NCI-H1436 (cell line): ENCODE data around the gene PDE4D.
"Not testable (repeated sequence)": the region's sequence is repeated elsewhere in the genome, so short reads cannot be mapped to it uniquely, and the experiment has no call there.

Experiments used
- DNase-seq: peaks from one replicate; lab custom pipeline; 2025; lab: John Stamatoyannopoulos, UW

PDE4D gene

DNA sequence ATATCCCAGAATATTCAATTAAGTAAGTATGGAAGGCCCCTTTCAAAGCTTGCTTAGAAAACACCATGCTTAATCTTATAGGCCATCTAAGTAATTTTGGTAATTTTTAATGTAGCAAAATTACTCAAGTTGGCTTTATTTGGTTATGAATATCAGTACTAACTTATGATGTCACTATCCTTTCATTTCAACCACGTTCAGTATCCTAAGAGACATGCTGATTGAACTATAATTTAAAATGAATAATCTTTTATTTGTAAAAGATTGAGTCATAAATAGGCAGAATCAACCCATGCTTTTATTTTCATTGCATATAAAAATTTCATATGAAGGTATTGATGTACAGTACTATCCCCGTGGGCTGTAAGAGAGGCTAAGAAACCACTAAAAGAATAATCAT lies 923.7 kb downstream of the PDE4D start:
- no peak for DNase-seq

DNA sequence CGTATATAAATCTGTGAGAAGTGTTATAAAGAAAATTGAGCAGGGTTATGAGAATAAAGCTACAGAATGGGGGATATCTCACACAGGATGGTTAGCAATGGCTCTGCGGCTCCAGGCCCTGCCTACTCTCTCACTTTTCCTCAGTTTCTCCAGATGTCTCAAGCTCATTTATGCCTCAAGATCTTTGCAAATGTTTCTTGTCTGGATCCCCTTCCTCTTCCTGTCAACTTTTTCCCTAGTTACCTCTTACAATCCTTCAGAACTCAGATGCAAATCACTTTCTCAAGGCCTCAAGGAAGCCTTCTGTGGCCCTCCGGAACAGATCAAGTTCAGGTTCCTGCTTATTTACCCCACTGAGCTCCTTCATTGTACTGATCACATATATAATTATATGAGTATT lies 924.3 kb downstream of the PDE4D start:
- DNase-seq: no peak

DNA sequence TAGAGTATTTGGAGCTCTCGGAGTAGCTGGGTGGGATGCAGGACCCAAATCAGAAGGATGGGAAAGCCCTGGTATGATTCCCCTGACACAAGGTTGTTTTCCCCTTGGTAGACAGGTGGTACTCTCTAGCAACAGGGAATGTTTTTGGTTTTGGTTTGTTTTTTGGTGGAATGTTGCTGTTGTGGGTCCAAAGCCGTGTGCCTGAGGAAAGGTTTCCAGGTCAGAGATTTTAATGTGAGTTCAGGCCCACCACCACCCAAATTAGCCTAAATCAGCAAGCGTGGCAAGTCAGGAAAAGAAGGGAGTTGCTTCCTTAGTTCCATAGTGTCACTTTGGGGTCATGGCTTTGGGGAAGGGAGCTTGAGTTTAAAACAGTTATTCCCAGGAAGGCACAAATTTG lies 925.2 kb downstream of the PDE4D start:
- no peak for DNase-seq

DNA sequence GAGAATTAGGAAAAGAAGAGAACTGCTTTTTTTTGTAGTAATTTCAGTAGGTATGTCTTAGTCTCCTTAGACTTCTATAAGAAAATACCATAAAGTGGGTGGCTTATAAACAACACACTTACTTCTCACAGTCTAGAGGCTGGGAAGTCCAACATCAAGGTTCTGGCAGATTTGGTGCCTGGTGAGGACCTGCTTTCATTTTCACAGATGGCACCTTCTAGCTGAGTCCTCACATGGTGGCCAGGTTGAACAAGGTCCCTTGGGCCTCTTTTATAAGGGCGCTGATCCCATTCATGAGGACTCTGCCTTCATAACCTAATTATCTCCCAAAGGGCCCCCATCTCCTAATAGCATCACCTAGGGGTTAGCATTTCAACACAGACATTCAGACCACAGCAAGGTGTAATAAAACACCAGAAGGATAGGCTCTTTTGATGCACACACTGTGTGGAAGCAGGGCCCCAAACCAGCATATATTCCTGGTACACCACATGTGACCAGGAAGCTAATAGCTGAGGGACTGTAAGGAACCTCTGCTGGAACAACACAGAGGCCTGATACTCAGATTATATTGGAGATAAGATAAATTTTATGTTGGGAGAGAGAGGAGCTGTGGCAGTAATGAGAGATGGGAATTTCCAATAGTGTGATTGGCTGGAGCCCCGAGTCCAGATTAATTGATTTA lies 925.8 kb downstream of the PDE4D start:
- DNase-seq: no peak

DNA sequence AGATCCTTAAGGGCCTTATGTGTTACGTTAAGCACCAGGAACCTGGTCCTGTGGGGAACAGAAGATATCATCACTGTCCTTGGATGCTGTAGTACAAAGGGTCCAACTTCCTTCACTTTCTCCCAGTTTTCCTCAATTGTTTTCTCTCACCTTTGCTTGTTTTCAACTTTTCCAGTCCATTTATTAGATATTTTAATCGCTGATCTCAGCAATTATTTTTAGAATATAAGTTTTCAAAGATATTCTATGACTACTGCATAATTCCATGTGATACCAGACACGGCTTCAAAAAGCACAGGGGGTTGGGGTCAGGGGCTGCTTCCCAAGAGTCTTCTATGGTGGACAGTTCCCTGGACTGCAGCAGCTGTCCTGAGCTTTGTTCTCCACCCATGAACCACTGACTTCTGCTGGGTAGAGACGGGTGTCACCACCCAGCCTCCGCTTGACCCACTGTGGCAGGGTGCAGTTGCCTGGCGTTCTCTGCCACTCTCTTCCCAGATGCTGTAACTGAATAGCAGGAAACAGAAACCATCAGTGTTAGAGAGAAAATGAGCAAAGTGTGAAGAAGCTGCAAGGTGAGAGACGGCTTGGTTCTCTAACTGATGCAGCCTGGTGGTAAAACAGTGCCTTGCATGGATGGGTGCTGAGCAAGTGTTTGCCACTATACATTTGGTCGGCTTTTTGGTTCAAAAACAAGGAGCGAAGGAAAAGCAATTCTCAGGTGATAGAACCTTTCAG lies 927.7 kb downstream of the PDE4D start:
- no peak for DNase-seq

DNA sequence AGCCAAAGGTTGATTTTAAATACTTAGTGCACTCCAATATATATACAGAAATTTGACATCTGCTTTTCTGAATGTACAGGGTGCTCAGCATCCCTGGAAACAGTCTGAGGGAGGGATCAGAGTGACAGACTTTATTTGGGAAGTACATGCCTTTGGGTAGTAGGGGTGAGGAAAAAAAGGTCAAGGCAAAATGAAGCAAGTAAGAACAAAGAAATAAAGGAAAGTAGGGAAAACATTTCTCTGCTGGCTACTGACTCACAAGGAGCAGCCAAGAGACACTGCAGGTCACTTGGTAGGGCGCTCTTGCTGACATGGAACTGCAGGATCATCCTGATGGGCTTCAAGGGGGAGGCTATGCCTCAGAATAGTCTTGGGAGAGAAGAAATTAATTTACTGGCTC lies 929.7 kb downstream of the PDE4D start:
- no peak for DNase-seq

DNA sequence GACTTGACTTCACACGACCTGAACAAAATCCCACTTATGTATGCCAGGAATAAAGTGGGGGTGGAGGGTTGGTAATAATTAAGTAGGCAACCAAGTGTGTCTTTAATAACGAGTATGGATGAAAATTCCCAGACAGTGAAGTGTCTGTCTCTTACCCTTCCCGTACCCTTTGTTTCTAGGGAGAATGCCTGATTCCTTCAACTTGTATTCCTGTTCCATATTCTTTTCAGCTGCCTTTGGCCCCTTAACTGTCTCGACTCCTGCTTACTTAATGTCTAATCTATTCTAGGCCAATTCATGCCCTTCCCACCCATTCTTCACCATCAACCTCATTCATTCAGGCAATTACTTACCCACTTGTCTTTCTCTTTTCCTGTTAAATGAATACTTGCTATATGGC lies 930.2 kb downstream of the PDE4D start:
- DNase-seq: no peak

DNA sequence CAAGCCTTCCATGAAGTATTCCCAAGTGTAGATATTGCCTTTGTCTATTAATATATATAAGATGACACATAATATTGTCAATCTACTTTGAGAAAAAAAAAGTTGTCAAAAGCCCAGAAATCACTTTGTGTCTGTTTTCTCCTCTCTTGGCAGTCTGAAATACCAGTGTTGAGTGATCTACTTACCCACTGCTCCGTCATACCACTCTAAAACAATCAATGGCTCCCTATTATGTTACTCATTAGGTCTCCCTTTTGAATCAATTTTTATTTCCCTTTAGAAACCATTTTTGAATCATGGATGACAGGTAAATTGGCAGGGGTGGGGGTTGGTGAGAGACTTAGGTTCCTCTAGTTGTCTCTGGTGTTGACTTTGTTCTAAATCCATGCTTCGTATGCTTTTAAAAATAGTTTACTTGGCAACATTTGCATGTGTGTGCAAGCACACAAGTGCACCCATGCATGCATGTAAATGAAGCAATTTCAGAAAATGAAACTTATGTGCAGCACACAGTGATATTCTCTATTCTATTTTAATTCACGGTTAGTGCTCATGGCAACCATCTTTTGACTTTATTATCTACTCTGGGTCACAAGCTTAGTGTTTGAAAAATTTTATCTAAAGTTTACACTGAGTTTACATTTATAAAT lies 931.8 kb downstream of the PDE4D start:
- no peak for DNase-seq

DNA sequence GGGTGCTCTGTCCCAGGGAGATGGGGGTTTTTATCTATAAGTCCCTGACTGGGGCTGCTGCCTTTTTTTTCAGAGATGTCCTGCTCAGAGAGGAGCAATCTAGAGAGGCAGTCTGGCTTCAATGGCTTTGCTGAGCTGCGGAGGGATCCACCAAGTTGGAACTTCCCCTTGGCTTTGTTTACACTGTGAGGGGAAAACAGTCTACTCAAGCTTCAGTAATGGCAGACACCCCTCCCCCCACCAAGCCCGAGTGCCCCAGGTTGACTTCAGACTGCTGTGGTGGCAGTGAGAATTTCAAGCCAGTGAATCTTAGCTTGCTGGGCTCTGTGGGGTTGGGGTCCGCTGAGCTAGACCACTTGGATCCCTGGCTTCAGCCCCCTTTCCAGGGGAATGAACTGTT lies 934.8 kb downstream of the PDE4D start:
- DNase-seq: no peak

DNA sequence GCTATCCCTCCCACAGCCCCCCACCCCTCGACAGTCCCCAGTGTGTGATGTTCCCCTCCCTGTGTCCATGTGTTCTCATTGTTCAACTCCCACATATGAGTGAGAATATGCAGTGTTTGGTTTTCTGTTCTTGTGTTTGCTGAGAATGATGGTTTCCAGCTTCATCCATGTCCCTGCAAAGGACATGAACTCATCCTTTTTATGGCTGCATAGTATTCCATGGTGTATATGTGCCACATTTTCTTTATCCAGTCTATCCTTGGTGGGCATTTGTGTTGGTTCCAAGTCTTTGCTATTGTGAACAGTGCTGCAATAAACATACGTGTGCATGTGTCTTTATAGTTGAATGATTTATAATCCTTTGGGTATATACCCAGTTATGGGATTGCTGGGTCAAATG lies 940.3 kb downstream of the PDE4D start:
- not testable (repeated sequence) for DNase-seq

DNA sequence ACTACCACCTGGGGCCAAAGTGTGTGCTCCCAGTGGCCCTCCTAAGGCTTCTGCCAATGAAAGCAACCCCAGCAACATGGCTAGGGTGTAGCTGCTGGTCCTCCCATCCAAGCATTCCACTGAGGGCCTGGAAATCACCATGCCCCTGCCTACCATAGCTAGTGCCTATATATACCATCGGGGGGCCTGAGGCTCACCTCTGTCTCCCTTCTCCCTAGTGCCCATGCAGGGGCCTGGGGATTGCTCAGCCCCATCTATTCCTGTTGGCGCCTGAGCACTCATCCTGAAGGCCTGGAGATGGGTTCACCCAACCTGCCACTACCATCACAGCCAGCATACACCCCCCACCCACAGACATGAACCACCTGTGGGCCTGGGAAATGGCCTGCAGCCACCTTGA lies 943.3 kb downstream of the PDE4D start:
- no peak for DNase-seq

DNA sequence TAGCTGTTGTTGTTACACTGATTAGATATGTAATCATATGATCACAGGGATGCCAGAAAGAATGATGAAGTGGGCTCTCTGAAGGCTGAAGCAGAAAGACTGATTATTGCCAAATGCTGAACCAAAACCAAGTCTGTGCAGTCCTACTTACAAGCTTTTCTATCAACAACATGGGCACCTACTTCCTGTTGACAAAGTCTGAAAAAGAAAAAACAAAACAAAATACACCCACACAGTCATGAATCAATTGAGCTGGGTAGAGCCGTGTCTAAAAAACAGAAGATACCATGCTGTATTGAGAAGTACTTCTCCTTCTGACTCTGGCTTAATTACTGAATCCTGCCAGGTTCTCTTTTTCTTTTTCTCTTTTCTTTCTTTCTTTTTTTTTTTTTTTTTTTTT lies 947.3 kb downstream of the PDE4D start:
- DNase-seq: no peak

DNA sequence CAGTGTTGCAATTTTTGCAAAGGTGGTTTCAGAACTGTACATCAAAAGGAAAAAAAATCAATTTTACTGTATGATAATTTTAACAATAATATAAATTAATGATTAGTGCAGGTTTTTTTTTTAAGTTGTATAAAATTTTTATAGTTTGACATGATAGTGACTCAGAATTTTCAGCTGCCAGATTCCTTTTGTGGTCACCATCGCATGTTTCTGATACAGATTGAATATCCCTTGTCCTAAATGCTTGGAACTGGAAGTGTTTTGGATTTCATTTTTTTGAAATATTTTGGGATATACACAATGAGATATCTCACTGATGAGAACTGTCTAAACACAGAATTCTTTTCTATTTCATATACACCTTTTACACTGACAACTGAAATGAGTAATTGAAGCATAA lies 949.3 kb downstream of the PDE4D start:
- no peak for DNase-seq

DNA sequence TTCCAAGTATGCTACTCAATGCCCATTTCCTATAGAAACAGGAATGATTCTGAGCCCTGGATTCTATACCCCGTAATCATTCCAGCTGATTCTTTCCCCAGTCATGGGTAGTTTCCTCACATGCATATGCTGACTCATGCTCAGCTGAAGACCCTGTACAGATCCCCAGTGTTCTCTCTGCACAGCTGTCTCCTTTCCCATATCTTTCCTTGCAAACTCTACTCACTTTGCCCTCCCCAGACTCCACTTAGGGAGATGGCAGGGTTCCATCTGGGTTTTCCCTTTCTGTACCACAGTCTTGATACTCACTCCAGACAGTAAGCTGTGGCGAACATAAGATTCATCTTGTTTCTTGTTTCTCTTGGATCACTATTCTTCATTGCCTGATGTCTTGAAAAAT lies 953.1 kb downstream of the PDE4D start:
- DNase-seq: no peak

DNA sequence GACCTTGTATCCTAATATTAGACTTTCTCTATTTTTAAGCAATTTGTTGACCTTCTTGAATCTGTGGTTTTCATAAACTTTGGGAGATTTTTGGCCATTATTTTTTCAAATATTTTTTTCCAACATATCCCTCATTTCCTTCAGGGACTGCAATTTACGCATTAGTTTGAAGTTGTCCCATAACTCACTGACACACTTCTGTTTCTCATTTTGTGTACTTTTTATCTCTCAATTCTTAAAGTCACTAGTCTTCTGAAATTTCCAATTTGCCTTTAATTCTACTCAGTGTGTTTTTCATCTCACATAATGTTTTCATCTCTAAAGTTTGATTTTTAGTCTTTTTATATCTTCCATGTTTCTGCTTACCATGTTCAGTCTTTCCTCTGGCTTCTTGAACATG lies 953.9 kb downstream of the PDE4D start:
- no peak for DNase-seq

DNA sequence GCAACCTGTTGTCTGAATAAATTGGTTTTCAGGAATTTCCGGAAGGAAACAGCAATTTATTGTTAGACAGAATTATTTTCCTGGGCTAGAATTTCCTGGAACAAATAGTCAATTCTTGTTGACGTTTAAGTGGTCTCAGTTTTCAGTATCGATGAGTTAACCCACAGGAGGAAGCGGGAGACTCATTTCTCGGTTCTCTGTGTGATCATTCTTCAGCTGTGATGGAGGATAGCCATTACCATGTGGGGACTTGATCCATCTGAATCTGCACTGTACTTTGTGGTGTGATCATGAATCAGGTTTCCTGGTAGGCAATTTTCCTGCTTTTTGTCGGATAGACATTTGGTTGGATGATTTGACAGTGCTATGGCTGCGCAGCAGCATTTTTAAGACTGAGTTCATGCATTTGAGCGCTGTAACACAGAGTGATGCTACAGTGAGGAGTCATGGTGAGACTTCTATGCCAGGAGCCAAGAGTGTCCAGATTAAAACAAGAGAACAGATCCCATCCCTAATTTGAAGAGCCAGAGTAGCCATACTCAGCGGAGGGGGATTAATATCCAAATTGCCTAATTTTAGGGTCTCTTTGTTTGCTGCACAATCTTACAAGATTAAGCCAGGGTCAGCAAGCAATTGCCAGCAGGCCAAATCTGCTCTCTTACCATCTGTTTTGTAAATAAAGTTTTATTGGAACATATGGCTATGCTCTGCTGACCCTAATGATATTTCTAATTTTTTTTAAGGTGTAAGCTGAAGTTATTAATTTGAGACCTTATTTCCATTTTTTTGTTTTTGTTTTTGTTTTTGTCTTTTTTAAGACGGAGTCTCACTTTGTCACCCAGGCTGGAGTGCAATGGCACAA lies 954.7 kb downstream of the PDE4D start:
- no peak for DNase-seq

DNA sequence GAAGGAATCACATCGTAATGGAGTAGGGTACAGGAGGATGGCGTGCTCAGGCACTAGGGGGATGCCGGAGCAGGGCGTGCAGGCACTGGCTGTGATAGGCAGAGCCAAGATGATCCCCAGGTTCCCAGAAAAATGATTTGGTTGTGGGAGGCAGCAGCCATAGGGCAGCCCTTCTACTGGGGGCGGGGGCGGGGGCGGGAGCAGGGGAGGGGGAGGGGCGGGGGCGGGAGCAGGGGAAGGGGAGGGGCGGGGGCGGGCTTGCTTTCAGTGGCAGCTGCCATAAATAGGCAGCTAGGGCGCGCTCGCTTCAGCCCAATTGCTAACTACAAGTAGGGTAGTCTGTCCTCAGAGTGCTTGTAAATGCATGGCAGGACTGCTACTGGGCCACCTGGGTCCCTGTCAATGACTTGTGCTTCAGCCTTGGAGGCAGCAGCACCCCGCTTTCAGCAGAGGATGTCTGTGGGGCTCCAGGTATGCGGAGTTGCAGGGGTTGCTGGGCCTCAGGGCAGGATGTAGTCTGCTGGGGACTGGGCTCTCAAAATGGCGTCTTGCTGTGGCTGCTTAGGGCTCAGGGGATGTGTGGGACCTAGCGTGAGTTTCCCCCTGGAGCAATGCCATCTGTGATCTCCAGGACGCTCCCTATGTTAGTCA lies 956.4 kb downstream of the PDE4D start:
- DNase-seq: no peak

DNA sequence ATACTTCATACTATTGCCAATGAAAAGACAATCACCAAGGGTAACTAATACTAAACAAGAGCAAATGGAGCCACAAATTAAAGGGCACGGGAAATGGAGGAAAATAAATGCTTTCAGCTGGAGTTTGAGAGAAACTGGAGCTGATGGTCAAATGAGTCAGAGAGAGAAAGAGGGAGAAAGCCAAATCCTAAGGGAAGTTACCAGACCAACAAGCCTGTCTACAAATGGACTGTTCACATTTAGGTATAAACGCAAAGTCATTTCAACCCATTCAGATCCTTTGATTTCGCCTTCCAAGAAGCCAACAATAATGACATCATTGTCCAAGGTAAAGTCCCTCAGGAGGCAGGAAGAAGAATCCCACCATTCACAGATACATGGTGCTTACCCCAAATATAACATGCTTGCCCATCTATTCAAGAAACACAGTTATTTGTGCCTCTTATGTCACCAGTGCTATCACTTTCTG lies 958.9 kb downstream of the PDE4D start:
- DNase-seq: no peak

DNA sequence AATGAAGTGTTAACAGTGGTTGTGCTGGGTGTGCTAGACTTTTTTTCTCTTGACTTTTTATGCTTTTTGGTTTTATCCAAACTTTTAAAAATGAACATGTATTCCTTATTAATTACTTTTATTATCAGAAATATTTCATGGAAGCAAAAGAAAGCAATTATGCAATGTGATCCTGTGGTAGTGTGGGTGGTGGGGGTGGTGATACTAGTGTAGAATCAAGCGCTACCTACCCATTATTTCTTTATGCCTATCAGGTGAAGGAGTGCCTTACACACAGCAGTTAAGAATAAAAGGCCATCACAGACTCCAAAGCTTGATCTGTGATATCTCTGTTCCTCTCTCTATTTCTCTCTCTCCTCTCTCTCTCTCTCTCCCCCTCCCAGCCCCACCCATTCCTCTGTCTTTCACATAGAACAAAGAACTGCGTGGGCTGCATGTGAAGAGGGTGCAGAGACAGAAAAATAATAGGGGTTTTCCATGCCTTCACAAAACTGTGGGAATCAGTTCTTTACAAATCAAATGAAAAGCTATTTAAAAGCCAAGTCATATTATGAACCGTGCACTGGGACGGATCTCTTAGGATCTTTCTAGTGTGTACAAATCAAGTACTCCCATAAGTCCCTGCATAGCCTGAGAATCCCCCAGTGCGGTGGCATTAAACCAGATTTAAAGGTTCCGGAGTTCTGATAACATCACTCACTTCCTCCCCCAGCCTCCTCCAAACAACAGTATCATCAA lies 959.5 kb downstream of the PDE4D start:
- DNase-seq: no peak

DNA sequence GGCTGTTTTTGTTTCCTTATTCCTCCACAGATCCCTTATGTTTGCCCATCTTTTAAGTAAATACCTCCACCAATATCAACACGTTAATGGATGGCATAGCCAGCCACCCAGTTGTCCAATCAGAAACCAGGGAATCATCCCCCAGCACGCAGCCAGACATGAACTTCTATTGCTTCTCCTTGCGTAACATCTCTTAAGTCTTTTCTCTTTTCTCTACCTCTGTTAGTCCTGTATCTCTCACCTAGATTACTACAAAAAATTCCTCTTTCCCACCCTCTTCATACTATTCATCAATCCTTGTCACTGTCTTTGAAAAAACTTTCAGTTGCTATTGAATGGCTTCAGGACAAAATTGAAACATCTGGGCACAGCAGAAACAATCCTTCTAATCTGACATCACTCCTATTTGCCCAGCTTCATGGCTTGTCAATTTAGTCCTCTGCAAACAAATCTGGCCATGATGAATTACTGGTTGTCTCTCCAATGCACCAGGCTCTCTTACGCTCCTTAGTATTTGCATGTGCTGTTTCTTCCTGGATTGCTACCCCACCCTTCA lies 961.4 kb downstream of the PDE4D start:
- DNase-seq: no peak

DNA sequence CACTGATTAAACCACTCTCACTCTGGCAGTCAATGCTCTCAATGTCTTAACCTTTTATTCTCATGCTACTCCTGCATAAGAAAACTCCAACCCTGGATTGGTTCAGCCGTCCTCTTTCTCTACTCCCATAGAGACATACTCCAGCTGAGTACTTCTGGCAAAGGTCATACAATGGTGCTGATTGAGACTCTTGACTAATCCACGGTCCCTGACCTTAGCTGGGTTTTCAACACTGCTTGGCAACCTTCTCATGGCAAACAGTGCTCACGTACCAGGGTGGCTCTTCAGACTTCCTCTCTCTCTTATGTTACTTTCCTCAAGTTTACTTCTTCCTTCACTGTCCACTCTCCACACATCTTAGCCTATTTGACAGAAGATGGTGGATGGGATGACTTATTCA lies 963.0 kb downstream of the PDE4D start:
- no peak for DNase-seq
